Upper lobe of left lung (tissue), 6 donors: ENCODE data around the gene SPOCD1. TPM values are rescaled to one million over a fixed set of nuclear protein-coding genes. Genes with fewer than 3 reads are reported as not detected.

Experiments used
- ATAC-seq, 2 donors: fragments of 200-7000 bp; cut with Tn5 transposase; one replicate each; pipeline ENCODE4 v1.9.1; 2022; ENCODE audit warnings: mild to moderate bottlenecking in 2 of 2, moderate library complexity in 2 of 2; ENCODE audit not compliant: low FRiP score in 2 of 2
- DNase-seq, 2 donors: peaks; one replicate each; pipeline ENCODE4 v3.0.0-alpha.2; 2019 to 2020
- H3K27ac ChIP-seq, 4 donors: fragments of 200-600 bp; sonication (generic); one replicate each; pipeline ENCODE4 v1.5.1; 2016 to 2019
- H3K27me3 ChIP-seq, 4 donors: fragments of 200-600 bp; sonication (generic); one replicate each; pipeline ENCODE4 v1.5.1; 2017 to 2019
- H3K36me3 ChIP-seq, 4 donors: fragments of 200-600 bp; sonication (generic); one replicate each; pipeline ENCODE4 v1.5.1; 2016 to 2019
- H3K4me1 ChIP-seq, 4 donors: fragments of 200-600 bp; sonication (generic); one replicate each; pipeline ENCODE4 v1.5.1; 2018 to 2019
- H3K4me3 ChIP-seq, 4 donors: fragments of 200-600 bp; sonication (generic); one replicate each; pipeline ENCODE4 v1.5.1; 2017 to 2019; ENCODE audit warnings: mild to moderate bottlenecking in 2 of 4, moderate library complexity in 1 of 4
- H3K9me3 ChIP-seq, 4 donors: fragments of 200-600 bp; sonication (generic); one replicate each; pipeline ENCODE4 v1.5.1; 2018 to 2019
- EP300 ChIP-seq, 4 donors: sonication (generic); formaldehyde crosslinking; IDR thresholded peaks; one replicate each; pipeline ENCODE4 v1.5.1; 2017; ENCODE audit warnings: antibody characterized with exemption in 4 of 4, control low read depth in 2 of 4
- POLR2A ChIP-seq, 4 donors: fragments of 450-650 bp; IDR thresholded peaks; one replicate each; pipeline ENCODE4 v1.5.1; 2016 to 2017; ENCODE audit warnings: antibody characterized with exemption in 4 of 4, mild to moderate bottlenecking in 2 of 4
- POLR2AphosphoS5 ChIP-seq, 2 donors: sonication (generic); formaldehyde crosslinking; IDR thresholded peaks; one replicate each; pipeline ENCODE4 v1.5.1; 2017; ENCODE audit warnings: antibody characterized with exemption in 2 of 2
- WGBS, 2 donors: methylation state at CpG; one replicate each; pipeline ENCODE4 v1.1.5; 2017 to 2018; 5-methylcytosine and 5-hydroxymethylcytosine counted together
- total RNA-seq, 6 donors: library from RNA; depleted of rRNA in 4 of 6; stranded (reverse); fragments of >200 nt in 4 of 6; gene quantifications; one replicate each; pipeline versions ENCODE4 v1.1.0 to v1.2.1, GENCODE V29; 2016 to 2021
- TF ChIP-seq, protein P1 (sequence below), 6 experiments: fragments of 450-650 bp in 4 of 6; fragments of 200-600 bp in 2 of 6; sonication (generic) in 2 of 6; IDR thresholded peaks; one replicate each; pipeline ENCODE4 v1.5.1; 2016 to 2019; ENCODE audit warnings: antibody characterized with exemption in 6 of 6
- donor health status: DM: no; HTN: no; CAD: no; lungs with moderate emphysema.
- donor health status: DM: no; HTN: yes; CAD: no; lungs with severe emphysema.

Gene SPOCD1
- total RNA-seq, 6 donors from 2014 or later, result 7.3 to 63.3 (median 10.4) TPM

DNA sequence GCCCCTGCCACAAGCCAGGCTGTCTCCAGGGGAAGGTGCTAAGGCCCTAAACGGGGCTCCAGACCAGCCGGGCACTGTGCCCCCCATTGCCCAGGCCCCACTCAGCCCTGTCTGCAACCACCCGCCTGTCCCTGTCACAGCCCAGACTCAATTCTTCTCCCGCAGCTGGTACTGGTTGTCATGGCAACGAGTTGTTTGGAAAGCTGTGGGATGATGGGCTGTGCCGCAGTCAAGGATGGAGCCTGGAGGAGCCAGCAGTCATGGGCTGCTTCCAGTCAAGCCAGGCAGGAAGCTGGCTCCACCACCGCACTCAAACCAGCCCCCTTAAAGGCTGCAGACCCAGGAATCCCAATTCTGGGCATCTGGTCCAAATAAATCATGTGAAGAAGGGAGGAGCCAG, 4.2 kb downstream of the SPOCD1 start:
- Histone ChIP-seq H3K27ac (no peak overlapping the region), H3K36me3 (no peaks in the 10 kb centered on the region), H3K27me3 (no peaks in the 10 kb centered on the region), H3K9me3 (no peaks in the 10 kb centered on the region), H3K4me3 (no peak overlapping the region), H3K4me1 (peaks cover 0 to 5% (median 0%) of the 10 kb centered on the region in 4 donors)
- peak in 1 of 2 donors; percentile 28 for DNase-seq
- no peak for ATAC-seq
- TF ChIP-seq POLR2AphosphoS5 (IDR thresholded peaks at IDR 0.05), result no peak
- TF ChIP-seq, protein P1, sequence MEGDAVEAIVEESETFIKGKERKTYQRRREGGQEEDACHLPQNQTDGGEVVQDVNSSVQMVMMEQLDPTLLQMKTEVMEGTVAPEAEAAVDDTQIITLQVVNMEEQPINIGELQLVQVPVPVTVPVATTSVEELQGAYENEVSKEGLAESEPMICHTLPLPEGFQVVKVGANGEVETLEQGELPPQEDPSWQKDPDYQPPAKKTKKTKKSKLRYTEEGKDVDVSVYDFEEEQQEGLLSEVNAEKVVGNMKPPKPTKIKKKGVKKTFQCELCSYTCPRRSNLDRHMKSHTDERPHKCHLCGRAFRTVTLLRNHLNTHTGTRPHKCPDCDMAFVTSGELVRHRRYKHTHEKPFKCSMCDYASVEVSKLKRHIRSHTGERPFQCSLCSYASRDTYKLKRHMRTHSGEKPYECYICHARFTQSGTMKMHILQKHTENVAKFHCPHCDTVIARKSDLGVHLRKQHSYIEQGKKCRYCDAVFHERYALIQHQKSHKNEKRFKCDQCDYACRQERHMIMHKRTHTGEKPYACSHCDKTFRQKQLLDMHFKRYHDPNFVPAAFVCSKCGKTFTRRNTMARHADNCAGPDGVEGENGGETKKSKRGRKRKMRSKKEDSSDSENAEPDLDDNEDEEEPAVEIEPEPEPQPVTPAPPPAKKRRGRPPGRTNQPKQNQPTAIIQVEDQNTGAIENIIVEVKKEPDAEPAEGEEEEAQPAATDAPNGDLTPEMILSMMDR (IDR thresholded peaks at IDR 0.05), result no peak
- TF ChIP-seq EP300 (IDR thresholded peaks at IDR 0.05), result no peak
- TF ChIP-seq POLR2A (IDR thresholded peaks at IDR 0.05), result no peak
- 43 to 66% methylated on average over 2 to 7 of the region's 7 CpGs for WGBS, 2 donors

DNA sequence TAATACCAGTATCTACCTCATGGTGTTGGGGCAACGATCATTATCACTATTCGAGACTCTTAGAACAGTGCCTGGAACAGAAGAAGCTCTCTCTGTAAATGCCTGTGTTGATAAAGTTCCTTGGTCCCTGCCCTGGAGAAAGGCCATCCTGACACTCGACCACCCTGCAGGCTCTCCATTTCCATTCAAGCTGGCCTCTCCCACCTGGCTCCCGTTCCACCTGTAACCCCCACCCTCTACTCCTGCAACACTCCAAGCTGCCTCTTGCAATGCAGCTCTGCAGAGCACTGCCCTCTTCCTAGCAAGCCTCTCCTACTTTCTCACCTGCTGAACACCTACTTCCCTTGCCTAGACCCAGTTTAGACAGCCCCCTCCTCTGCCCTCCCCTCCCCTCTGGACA, 6.1 kb downstream of the SPOCD1 start:
- H3K4me1 ChIP-seq, result no peaks in the 10 kb centered on the region
- ATAC-seq, result no peak
- H3K9me3 ChIP-seq, result no peaks in the 10 kb centered on the region
- H3K36me3 ChIP-seq, result no peaks in the 10 kb centered on the region
- H3K4me3 ChIP-seq, result no peak overlapping the region
- 72 to 73% methylated on average over 4 of the region's 4 CpGs for WGBS, 2 donors
- no peaks in the 10 kb centered on the region for H3K27me3 ChIP-seq
- no peak for DNase-seq
- H3K27ac ChIP-seq, result no peak overlapping the region
- TF ChIP-seq POLR2AphosphoS5 (IDR thresholded peaks at IDR 0.05) (no peak), EP300 (IDR thresholded peaks at IDR 0.05) (no peak), POLR2A (IDR thresholded peaks at IDR 0.05) (no peak)
- TF ChIP-seq, protein P1 (IDR thresholded peaks at IDR 0.05), result no peak

DNA sequence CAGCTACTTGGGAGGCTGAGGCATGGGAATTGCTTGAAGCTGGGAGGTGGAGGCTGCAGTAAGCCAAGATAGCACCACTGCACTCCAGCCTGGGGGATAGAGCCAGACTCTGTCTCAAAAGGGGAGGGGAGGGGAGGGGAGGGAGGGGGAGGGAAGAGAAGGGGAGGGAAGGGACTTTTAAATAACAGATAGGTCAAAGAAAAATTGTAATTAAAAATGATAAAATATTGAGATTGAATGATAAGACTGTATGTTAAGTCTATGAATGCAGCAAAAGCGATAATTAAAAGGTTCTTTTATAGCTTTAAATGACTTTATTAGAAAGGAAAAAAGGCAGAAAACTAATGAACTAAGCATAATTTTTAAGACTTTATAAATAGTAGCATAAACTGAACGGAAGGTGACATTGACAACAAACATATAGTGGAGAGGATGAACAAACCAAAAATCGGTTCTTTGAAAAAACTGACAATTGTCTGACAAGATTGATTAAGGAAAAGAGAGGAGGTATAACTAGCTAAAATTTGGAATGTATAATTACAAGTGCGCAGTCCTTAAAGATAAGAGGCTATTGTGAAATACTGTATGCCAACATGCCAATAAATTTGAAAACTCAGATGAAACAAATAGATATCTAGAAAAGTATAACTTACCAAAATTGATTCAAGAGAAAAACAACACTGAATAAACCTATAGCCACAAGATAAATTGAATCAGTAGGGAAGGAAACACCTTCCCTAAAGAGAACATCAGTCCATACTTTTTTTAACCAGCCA, 8.4 kb downstream of the SPOCD1 start:
- TF ChIP-seq, protein P1 (IDR thresholded peaks at IDR 0.05), result no peak
- TF ChIP-seq POLR2A (IDR thresholded peaks at IDR 0.05), result no peak
- no peak for TF ChIP-seq POLR2AphosphoS5 (IDR thresholded peaks at IDR 0.05)
- no peak for TF ChIP-seq EP300 (IDR thresholded peaks at IDR 0.05)
- ATAC-seq, result no peak

DNA sequence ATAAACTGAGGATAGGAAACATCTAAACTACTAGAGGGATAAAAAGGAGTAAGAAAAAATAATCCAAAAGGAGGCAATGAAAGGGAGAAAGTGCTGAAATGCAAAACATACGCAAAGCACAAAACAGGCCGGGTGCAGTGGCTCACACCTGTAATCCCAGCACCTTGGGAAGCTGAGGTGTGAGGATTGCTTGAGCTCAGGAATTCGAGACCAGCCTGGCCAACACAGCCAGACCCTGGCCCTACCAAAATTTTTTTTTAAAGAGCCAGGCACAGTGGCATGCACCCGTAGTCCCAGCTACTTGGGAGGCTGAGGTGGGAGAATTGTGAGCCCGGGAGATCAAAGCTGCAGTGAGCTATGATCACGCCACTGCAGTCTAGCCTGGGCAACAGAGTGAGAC, 10.5 kb downstream of the SPOCD1 start:
- H3K4me3 ChIP-seq, result no peak overlapping the region
- no peak for ATAC-seq
- 87 to 89% methylated on average over 6 of the region's 6 CpGs for WGBS, 2 donors

More for the DNA sequence above, 8.4 kb downstream of the SPOCD1 start:
- 64 to 72% methylated on average over 4 of the region's 4 CpGs for WGBS, 2 donors
- no peaks in the 10 kb centered on the region for H3K36me3 ChIP-seq
- H3K27me3 ChIP-seq, result no peaks in the 10 kb centered on the region
- peaks cover 0 to 2% (median 0%) of the 10 kb centered on the region in 4 donors for H3K4me1 ChIP-seq
- no peak overlapping the region for H3K27ac ChIP-seq
- no peak overlapping the region for H3K4me3 ChIP-seq
- DNase-seq, result no peak
- no peaks in the 10 kb centered on the region for H3K9me3 ChIP-seq

More for the DNA sequence above, 10.5 kb downstream of the SPOCD1 start:
- TF ChIP-seq, protein P1 (IDR thresholded peaks at IDR 0.05), result no peak
- TF ChIP-seq POLR2A (IDR thresholded peaks at IDR 0.05) (no peak), EP300 (IDR thresholded peaks at IDR 0.05) (no peak), POLR2AphosphoS5 (IDR thresholded peaks at IDR 0.05) (no peak)
- DNase-seq, result peak in 1 of 2 donors; percentile 0
- H3K27me3 ChIP-seq, result no peaks in the 10 kb centered on the region
- no peaks in the 10 kb centered on the region for H3K36me3 ChIP-seq
- peaks cover 0 to 5% (median 0%) of the 10 kb centered on the region in 4 donors for H3K4me1 ChIP-seq
- H3K9me3 ChIP-seq, result no peaks in the 10 kb centered on the region
- no peak overlapping the region for H3K27ac ChIP-seq
